ENCODE results near the gene ARHGAP1. TPM values are rescaled to one million over a fixed set of nuclear protein-coding genes. Genes with fewer than 3 reads are reported as not detected.

Gene ARHGAP1
- total and polyA plus RNA-seq, 2 donors, result 9.0 to 24.9 TPM

DNA sequence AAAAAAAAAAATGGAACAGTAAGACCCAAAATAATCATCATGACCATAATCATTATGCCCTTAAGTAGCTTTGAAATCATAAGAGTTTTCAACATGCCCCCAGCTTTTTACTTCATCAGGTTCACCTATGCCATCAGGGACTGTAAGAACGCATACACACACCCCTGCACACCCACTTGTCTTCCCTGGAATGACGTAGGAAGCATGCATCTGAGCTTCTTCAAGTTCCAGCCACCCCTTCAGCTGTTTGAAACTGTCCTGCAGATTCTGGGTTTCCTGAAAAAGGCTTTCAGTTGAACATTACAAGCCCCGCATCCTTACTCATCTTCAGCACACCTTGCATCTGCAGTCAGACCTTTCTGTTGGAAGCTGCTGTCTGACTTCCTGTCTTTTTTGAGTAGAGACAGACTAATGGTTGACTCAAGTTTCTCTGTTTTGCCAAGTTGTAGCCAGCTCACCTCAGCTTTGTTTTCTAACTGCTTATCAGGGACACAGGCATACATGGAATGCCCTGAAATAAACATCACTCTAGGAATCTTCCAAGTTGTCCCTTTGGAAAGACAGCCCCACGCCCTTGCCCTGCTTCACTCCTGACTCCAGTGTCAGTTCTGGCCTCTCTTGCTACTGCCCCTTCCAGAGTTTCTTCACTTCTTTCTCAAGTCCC lies 37.0 kb downstream of the ARHGAP1 start:
- no peaks in the 10 kb centered on the region for H3K9me3 ChIP-seq (ENCODE audit: control insufficient read depth in 2 of 2, insufficient read depth in 1 of 2, low read length in 1 of 2)
- H3K36me3 ChIP-seq (ENCODE audit: control insufficient read depth in 2 of 2, insufficient read depth in 2 of 2, low read length in 1 of 2), result peaks cover 74 to 81% of the 10 kb centered on the region in 2 donors
- no peaks in the 10 kb centered on the region for H3K27me3 ChIP-seq (ENCODE audit: control insufficient read depth in 2 of 2, insufficient read depth in 1 of 2, low read length in 1 of 2)
- H3K27ac ChIP-seq (ENCODE audit: low read depth in 1 of 2, low read length in 1 of 2), result no peak overlapping the region
- DNase-seq (ENCODE audit: low read depth in 6 of 9, low spot score in 9 of 9), result no peak
- no peak overlapping the region for H3K4me3 ChIP-seq (ENCODE audit: low read length in 2 of 2)
- 94% methylated on average over 4 of the region's 4 CpGs for WGBS
- no peaks in the 10 kb centered on the region for H3K4me1 ChIP-seq (ENCODE audit: control insufficient read depth in 2 of 2, insufficient read depth in 2 of 2, low read length in 2 of 2)

DNA sequence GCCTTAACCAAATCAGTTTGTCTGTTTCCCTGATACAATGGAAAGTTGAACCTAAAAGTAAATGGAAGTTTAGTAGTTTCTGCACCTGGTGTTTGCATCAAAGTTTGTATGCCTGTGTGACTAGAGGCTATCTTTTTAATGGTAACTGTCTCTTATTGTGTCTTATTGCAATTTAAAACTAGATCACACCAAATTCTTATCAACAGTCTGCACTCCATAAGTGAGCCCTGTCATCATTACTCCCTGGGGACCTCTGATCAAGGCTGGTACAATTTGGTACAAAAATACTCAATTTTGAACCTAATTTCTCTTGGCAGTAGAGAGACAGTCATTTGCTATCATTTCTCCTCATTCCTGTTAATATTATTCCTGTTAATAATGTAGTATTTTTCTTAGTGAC lies 38.1 kb downstream of the ARHGAP1 start:
- Histone ChIP-seq H3K27me3 (ENCODE audit: control insufficient read depth in 2 of 2, insufficient read depth in 1 of 2, low read length in 1 of 2) (no peaks in the 10 kb centered on the region), H3K4me3 (ENCODE audit: low read length in 2 of 2) (no peak overlapping the region), H3K4me1 (ENCODE audit: control insufficient read depth in 2 of 2, insufficient read depth in 2 of 2, low read length in 2 of 2) (no peaks in the 10 kb centered on the region), H3K36me3 (ENCODE audit: control insufficient read depth in 2 of 2, insufficient read depth in 2 of 2, low read length in 1 of 2) (peaks cover 72 to 81% of the 10 kb centered on the region in 2 donors), H3K9me3 (ENCODE audit: control insufficient read depth in 2 of 2, insufficient read depth in 1 of 2, low read length in 1 of 2) (no peaks in the 10 kb centered on the region), H3K27ac (ENCODE audit: low read depth in 1 of 2, low read length in 1 of 2) (no peak overlapping the region)
- no peak for DNase-seq (ENCODE audit: low read depth in 6 of 9, low spot score in 9 of 9)

- Histone ChIP-seq H3K4me1 (ENCODE audit: control insufficient read depth in 2 of 2, insufficient read depth in 2 of 2, low read length in 2 of 2) (no peaks in the 10 kb centered on the region), H3K4me3 (ENCODE audit: low read length in 2 of 2) (no peak overlapping the region), H3K27ac (ENCODE audit: low read depth in 1 of 2, low read length in 1 of 2) (no peak overlapping the region), H3K27me3 (ENCODE audit: control insufficient read depth in 2 of 2, insufficient read depth in 1 of 2, low read length in 1 of 2) (no peaks in the 10 kb centered on the region), H3K36me3 (ENCODE audit: control insufficient read depth in 2 of 2, insufficient read depth in 2 of 2, low read length in 1 of 2) (peaks cover 72 to 81% of the 10 kb centered on the region in 2 donors), H3K9me3 (ENCODE audit: control insufficient read depth in 2 of 2, insufficient read depth in 1 of 2, low read length in 1 of 2) (no peaks in the 10 kb centered on the region)
- DNase-seq (ENCODE audit: low read depth in 6 of 9, low spot score in 9 of 9), result no peak
These were observed 38.6 kb downstream of the ARHGAP1 start for GRCh38 chr11:46661836-46662235.

DNA sequence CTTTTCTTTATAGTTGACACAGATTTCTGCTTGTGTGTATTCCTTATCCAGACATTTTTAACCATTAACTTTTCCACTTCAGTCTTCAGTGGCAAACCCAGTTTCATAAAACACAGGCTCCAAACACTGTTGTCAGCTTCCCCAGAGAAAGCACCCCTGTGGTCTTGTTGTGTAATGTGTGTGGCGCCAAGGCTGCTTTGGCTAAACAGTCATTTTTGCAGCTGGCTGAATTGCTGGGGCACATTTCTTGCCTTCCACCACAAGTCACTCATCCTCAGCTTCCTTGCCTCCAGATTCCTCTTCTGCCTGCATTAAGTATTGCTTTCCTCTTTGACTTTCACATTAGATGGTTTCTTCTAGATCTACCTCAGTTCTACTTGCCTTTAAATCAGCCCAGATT lies 40.5 kb downstream of the ARHGAP1 start:
- no peaks in the 10 kb centered on the region for H3K9me3 ChIP-seq (ENCODE audit: control insufficient read depth in 2 of 2, insufficient read depth in 1 of 2, low read length in 1 of 2)
- WGBS, result 52% methylated on average over 1 of the region's 1 CpG
- no peak overlapping the region for H3K27ac ChIP-seq (ENCODE audit: low read depth in 1 of 2, low read length in 1 of 2)
- H3K4me3 ChIP-seq (ENCODE audit: low read length in 2 of 2), result no peak overlapping the region
- peak in 1 of 9 donors; percentile 27 for DNase-seq (ENCODE audit: low read depth in 6 of 9, low spot score in 9 of 9)
- no peaks in the 10 kb centered on the region for H3K27me3 ChIP-seq (ENCODE audit: control insufficient read depth in 2 of 2, insufficient read depth in 1 of 2, low read length in 1 of 2)
- peaks cover 64 to 80% of the 10 kb centered on the region in 2 donors for H3K36me3 ChIP-seq (ENCODE audit: control insufficient read depth in 2 of 2, insufficient read depth in 2 of 2, low read length in 1 of 2)
- no peaks in the 10 kb centered on the region for H3K4me1 ChIP-seq (ENCODE audit: control insufficient read depth in 2 of 2, insufficient read depth in 2 of 2, low read length in 2 of 2)

GRCh38 chr11:46658259-46658658 lies 42.2 kb downstream of the ARHGAP1 start:
- no peak overlapping the region for H3K4me3 ChIP-seq (ENCODE audit: low read length in 2 of 2)
- no peaks in the 10 kb centered on the region for H3K4me1 ChIP-seq (ENCODE audit: control insufficient read depth in 2 of 2, insufficient read depth in 2 of 2, low read length in 2 of 2)
- no peak for DNase-seq (ENCODE audit: low read depth in 6 of 9, low spot score in 9 of 9)
- no peaks in the 10 kb centered on the region for H3K27me3 ChIP-seq (ENCODE audit: control insufficient read depth in 2 of 2, insufficient read depth in 1 of 2, low read length in 1 of 2)
- WGBS, result 96% methylated on average over 4 of the region's 4 CpGs
- H3K27ac ChIP-seq (ENCODE audit: low read depth in 1 of 2, low read length in 1 of 2), result no peak overlapping the region
- peaks cover 61 to 73% of the 10 kb centered on the region in 2 donors for H3K36me3 ChIP-seq (ENCODE audit: control insufficient read depth in 2 of 2, insufficient read depth in 2 of 2, low read length in 1 of 2)
- no peaks in the 10 kb centered on the region for H3K9me3 ChIP-seq (ENCODE audit: control insufficient read depth in 2 of 2, insufficient read depth in 1 of 2, low read length in 1 of 2)

GRCh38 chr11:46657186-46657585 lies 43.2 kb downstream of the ARHGAP1 start:
- Histone ChIP-seq H3K36me3 (ENCODE audit: control insufficient read depth in 2 of 2, insufficient read depth in 2 of 2, low read length in 1 of 2) (peaks cover 61 to 74% of the 10 kb centered on the region in 2 donors), H3K9me3 (ENCODE audit: control insufficient read depth in 2 of 2, insufficient read depth in 1 of 2, low read length in 1 of 2) (no peaks in the 10 kb centered on the region), H3K27ac (ENCODE audit: low read depth in 1 of 2, low read length in 1 of 2) (no peak overlapping the region), H3K4me3 (ENCODE audit: low read length in 2 of 2) (no peak overlapping the region), H3K4me1 (ENCODE audit: control insufficient read depth in 2 of 2, insufficient read depth in 2 of 2, low read length in 2 of 2) (no peaks in the 10 kb centered on the region), H3K27me3 (ENCODE audit: control insufficient read depth in 2 of 2, insufficient read depth in 1 of 2, low read length in 1 of 2) (no peaks in the 10 kb centered on the region)
- WGBS, result 98% methylated on average over 3 of the region's 3 CpGs
- no peak for DNase-seq (ENCODE audit: low read depth in 6 of 9, low spot score in 9 of 9)

GRCh38 chr11:46655631-46656030 lies 44.8 kb downstream of the ARHGAP1 start:
- DNase-seq (ENCODE audit: low read depth in 6 of 9, low spot score in 9 of 9), result no peak
- Histone ChIP-seq H3K27ac (ENCODE audit: low read depth in 1 of 2, low read length in 1 of 2) (no peak overlapping the region), H3K27me3 (ENCODE audit: control insufficient read depth in 2 of 2, insufficient read depth in 1 of 2, low read length in 1 of 2) (no peaks in the 10 kb centered on the region), H3K4me1 (ENCODE audit: control insufficient read depth in 2 of 2, insufficient read depth in 2 of 2, low read length in 2 of 2) (no peaks in the 10 kb centered on the region), H3K9me3 (ENCODE audit: control insufficient read depth in 2 of 2, insufficient read depth in 1 of 2, low read length in 1 of 2) (no peaks in the 10 kb centered on the region), H3K36me3 (ENCODE audit: control insufficient read depth in 2 of 2, insufficient read depth in 2 of 2, low read length in 1 of 2) (peaks cover 62 to 84% of the 10 kb centered on the region in 2 donors), H3K4me3 (ENCODE audit: low read length in 2 of 2) (no peak overlapping the region)
- 98% methylated on average over 4 of the region's 4 CpGs for WGBS

- Histone ChIP-seq H3K4me1 (ENCODE audit: control insufficient read depth in 2 of 2, insufficient read depth in 2 of 2, low read length in 2 of 2) (no peaks in the 10 kb centered on the region), H3K27ac (ENCODE audit: low read depth in 1 of 2, low read length in 1 of 2) (peak overlapping the region in 1 of 2 donors; percentile 50), H3K4me3 (ENCODE audit: low read length in 2 of 2) (no peak overlapping the region), H3K36me3 (ENCODE audit: control insufficient read depth in 2 of 2, insufficient read depth in 2 of 2, low read length in 1 of 2) (peaks cover 59 to 85% of the 10 kb centered on the region in 2 donors), H3K9me3 (ENCODE audit: control insufficient read depth in 2 of 2, insufficient read depth in 1 of 2, low read length in 1 of 2) (no peaks in the 10 kb centered on the region), H3K27me3 (ENCODE audit: control insufficient read depth in 2 of 2, insufficient read depth in 1 of 2, low read length in 1 of 2) (no peaks in the 10 kb centered on the region)
- no peak for DNase-seq (ENCODE audit: low read depth in 6 of 9, low spot score in 9 of 9)
- 95% methylated on average over 2 of the region's 2 CpGs for WGBS
These were observed 51.2 kb downstream of the ARHGAP1 start for GRCh38 chr11:46649180-46649738.

GRCh38 chr11:46643986-46644385 lies 56.4 kb downstream of the ARHGAP1 start:
- no peak for DNase-seq (ENCODE audit: low read depth in 6 of 9, low spot score in 9 of 9)
- Histone ChIP-seq H3K36me3 (ENCODE audit: control insufficient read depth in 2 of 2, insufficient read depth in 2 of 2, low read length in 1 of 2) (peaks cover 40 to 68% of the 10 kb centered on the region in 2 donors), H3K27ac (ENCODE audit: low read depth in 1 of 2, low read length in 1 of 2) (no peak overlapping the region), H3K4me1 (ENCODE audit: control insufficient read depth in 2 of 2, insufficient read depth in 2 of 2, low read length in 2 of 2) (no peaks in the 10 kb centered on the region), H3K9me3 (ENCODE audit: control insufficient read depth in 2 of 2, insufficient read depth in 1 of 2, low read length in 1 of 2) (no peaks in the 10 kb centered on the region), H3K27me3 (ENCODE audit: control insufficient read depth in 2 of 2, insufficient read depth in 1 of 2, low read length in 1 of 2) (no peaks in the 10 kb centered on the region), H3K4me3 (ENCODE audit: low read length in 2 of 2) (no peak overlapping the region)
